Parathyroid adenoma (tissue), 2 donors: Measurements from ENCODE around the gene CAMTA1.

Experiments used
- H2AFZ ChIP-seq: fragments of 300-600 bp; sonication (generic); one replicate; pipeline ENCODE4 v1.7.0; 2017; ENCODE audit warnings: antibody characterized with exemption, mild to moderate bottlenecking
- H3K27ac ChIP-seq: fragments of 300-600 bp; sonication (generic); one replicate; pipeline ENCODE4 v1.7.0; 2017
- H3K27me3 ChIP-seq: fragments of 300-600 bp; sonication (generic); one replicate; pipeline ENCODE4 v1.7.0; 2017; ENCODE audit warnings: low read length; ENCODE audit not compliant: control insufficient read depth, insufficient read depth
- H3K36me3 ChIP-seq: fragments of 300-600 bp; sonication (generic); one replicate; pipeline ENCODE4 v1.7.0; 2017; ENCODE audit warnings: low read length; ENCODE audit not compliant: control insufficient read depth, insufficient read depth
- H3K4me1 ChIP-seq: fragments of 300-600 bp; sonication (generic); one replicate; pipeline ENCODE4 v1.7.0; 2017; ENCODE audit warnings: control low read depth
- H3K4me2 ChIP-seq: fragments of 300-600 bp; sonication (generic); one replicate; pipeline ENCODE4 v1.7.0; 2017; ENCODE audit warnings: low read length
- H3K4me3 ChIP-seq: fragments of 300-600 bp; sonication (generic); one replicate; pipeline ENCODE4 v1.7.0; 2017; ENCODE audit warnings: low read depth, low read length
- H3K79me2 ChIP-seq: fragments of 300-600 bp; sonication (generic); one replicate; pipeline ENCODE4 v1.7.0; 2017; ENCODE audit warnings: control low read depth
- H3K9ac ChIP-seq: fragments of 300-600 bp; sonication (generic); one replicate; pipeline ENCODE4 v1.7.0; 2017; ENCODE audit warnings: mild to moderate bottlenecking
- H3K9me3 ChIP-seq: fragments of 300-600 bp; sonication (generic); one replicate; pipeline ENCODE4 v1.7.0; 2017; ENCODE audit warnings: low read length; ENCODE audit not compliant: control insufficient read depth
- TF ChIP-seq, protein P1 (sequence below): fragments of 300-600 bp; sonication (generic); IDR thresholded peaks from one replicate; pipeline ENCODE4 v1.7.0; 2017; ENCODE audit warnings: antibody characterized with exemption, mild to moderate bottlenecking
- donor health status: primary hyperparathyroidism.

Gene CAMTA1

DNA sequence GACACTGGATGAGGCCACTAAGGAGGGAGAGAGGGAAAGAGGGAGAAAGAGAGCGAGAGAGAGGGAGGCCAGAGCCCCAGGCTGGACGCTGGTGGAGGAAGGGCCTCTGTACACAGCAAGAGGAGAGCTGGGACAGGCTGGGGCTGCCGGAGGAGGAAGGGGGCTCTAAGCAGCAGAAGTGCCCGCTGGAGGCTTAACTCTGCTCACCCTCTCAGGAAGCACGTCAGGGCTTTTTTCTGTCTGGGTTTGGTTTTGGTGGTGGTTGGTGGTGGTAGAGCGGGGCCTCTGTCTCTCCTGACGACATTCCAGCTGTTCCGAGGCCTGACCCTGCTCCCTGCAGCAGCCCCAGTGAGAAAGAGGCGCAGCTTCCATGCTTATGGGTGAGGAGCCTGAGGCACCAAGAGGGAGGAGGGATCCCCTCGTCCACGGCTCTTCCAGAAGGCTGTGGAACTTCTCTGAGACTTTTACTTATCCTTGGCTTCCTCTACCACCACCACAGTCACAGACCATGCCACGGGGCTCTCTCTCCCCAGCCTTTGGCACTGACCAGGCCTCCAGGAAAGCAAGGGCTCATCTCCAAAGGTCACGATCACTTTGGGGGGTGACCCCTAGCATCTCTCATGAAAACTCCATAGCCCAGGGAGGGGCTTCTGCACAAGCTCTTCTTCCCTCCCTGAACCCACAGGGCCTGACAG is 849.4 kb downstream of the CAMTA1 start:
- Histone ChIP-seq H3K79me2 (no peaks in the 10 kb centered on the region), H3K27ac (no peak overlapping the region), H2AFZ (no peak overlapping the region), H3K36me3 (no peaks in the 10 kb centered on the region), H3K4me3 (no peak overlapping the region), H3K9me3 (no peaks in the 10 kb centered on the region), H3K4me1 (no peaks in the 10 kb centered on the region), H3K9ac (no peak overlapping the region), H3K4me2 (no peak overlapping the region), H3K27me3 (no peaks in the 10 kb centered on the region)
- TF ChIP-seq, protein P1, sequence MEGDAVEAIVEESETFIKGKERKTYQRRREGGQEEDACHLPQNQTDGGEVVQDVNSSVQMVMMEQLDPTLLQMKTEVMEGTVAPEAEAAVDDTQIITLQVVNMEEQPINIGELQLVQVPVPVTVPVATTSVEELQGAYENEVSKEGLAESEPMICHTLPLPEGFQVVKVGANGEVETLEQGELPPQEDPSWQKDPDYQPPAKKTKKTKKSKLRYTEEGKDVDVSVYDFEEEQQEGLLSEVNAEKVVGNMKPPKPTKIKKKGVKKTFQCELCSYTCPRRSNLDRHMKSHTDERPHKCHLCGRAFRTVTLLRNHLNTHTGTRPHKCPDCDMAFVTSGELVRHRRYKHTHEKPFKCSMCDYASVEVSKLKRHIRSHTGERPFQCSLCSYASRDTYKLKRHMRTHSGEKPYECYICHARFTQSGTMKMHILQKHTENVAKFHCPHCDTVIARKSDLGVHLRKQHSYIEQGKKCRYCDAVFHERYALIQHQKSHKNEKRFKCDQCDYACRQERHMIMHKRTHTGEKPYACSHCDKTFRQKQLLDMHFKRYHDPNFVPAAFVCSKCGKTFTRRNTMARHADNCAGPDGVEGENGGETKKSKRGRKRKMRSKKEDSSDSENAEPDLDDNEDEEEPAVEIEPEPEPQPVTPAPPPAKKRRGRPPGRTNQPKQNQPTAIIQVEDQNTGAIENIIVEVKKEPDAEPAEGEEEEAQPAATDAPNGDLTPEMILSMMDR: no peak

DNA sequence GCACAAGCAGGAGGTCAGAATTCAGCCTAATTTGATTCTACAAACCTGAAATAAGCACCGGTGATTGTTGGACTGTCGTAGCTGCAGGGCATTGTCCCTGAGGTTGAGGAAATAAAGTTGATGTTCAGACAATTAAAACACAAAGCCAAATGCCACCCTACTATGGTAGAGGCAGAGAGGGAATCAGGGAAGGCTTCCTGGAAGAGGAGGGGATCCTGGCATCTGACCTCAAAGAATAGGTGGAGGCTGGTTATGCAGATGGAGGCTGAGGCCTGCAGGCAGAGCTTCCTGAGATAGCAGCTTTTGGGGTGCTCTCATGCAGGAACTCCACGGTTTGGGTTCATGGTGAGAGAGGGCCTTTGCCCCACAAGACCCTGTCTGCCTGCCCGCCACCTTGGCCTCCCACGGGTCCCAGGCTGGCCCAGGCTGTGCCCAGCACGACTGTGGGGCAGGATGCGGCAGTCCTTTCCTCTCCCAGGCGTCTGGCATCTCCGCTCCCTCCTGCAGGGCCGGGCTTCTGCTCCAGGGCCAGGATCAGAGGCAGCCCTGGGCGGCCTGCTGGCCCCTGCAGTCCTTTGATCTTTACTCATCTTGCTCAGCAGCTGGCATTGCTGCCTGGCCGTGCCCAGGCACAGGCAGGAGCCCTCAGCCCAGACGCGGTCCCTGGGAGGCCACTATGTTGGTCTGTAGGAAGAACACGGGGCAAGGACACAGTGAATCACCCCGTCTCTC is 851.7 kb downstream of the CAMTA1 start:
- TF ChIP-seq, protein P1: no peak
- Histone ChIP-seq H3K4me2 (no peak overlapping the region), H3K27me3 (no peaks in the 10 kb centered on the region), H3K9ac (no peak overlapping the region), H2AFZ (no peak overlapping the region), H3K27ac (no peak overlapping the region), H3K36me3 (no peaks in the 10 kb centered on the region), H3K4me1 (no peaks in the 10 kb centered on the region), H3K4me3 (no peak overlapping the region), H3K79me2 (no peaks in the 10 kb centered on the region), H3K9me3 (no peaks in the 10 kb centered on the region)

DNA sequence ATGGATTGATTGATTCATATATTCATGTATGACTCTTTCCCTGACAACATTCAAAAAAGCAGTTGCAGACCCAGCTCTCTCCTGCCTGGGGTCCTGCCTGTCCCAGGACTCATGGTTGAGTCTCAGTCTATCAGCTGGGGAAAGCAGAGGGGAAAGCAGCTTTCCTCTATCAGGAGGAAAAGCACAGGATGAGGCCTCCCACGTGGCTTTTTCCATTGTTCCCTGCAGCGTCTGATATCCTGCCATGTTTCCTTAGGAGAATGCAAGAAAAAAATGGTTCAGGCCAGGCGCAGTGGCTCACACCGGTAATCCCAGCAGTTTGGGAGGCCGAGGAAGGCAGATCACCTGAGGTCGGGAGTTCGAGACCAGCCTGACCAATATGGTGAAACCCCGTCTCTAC is 852.8 kb downstream of the CAMTA1 start:
- H3K27me3 ChIP-seq: no peaks in the 10 kb centered on the region
- H3K4me1 ChIP-seq: no peaks in the 10 kb centered on the region
- TF ChIP-seq, protein P1: no peak
- H3K4me2 ChIP-seq: no peak overlapping the region
- H3K79me2 ChIP-seq: no peaks in the 10 kb centered on the region
- H2AFZ ChIP-seq: no peak overlapping the region
- H3K9ac ChIP-seq: no peak overlapping the region
- H3K36me3 ChIP-seq: no peaks in the 10 kb centered on the region
- no peak overlapping the region for H3K4me3 ChIP-seq
- H3K27ac ChIP-seq: no peak overlapping the region
- no peaks in the 10 kb centered on the region for H3K9me3 ChIP-seq

DNA sequence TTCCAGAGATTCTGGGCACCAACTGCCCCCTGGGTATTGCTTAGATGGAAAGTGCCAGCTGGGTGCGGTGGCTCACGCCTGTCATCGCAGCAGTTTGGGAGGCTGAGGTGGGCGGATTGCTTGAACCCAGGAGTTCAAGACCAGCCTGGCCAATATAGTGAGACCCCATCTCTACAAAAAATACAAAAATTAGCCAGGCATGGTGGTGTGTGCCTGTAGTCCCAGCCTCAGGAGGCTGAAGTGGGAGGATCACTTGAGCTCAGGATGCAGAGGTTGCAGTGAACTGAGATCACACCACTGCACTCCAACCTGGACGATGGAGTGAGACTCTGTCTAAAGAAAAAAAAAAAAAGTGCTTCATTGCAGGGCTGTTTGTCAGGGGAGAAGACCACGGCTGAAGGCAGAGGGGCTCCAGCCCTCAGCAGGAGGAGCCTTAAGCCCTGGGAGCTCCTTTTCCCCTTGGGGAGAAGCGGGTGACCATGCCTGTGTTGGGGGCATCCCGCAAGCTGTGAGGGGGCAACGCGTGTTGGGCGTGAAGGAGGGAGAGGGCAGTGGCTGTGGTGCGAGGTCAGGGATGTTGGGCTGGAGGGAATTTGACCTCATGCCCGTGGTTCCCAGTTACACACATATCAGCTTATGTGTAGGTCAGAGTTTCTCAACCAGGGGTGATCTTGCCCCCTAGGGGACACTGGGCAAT is 854.3 kb downstream of the CAMTA1 start:
- H3K9me3 ChIP-seq: no peaks in the 10 kb centered on the region
- H3K4me3 ChIP-seq: no peak overlapping the region
- no peak overlapping the region for H3K9ac ChIP-seq
- H3K27ac ChIP-seq: no peak overlapping the region
- H3K4me1 ChIP-seq: no peaks in the 10 kb centered on the region
- no peaks in the 10 kb centered on the region for H3K27me3 ChIP-seq
- no peaks in the 10 kb centered on the region for H3K36me3 ChIP-seq
- H2AFZ ChIP-seq: no peak overlapping the region
- H3K4me2 ChIP-seq: no peak overlapping the region
- TF ChIP-seq, protein P1: no peak
- H3K79me2 ChIP-seq: no peaks in the 10 kb centered on the region
